Endothelial cell (in vitro differentiated cells): Measurements from ENCODE around the gene SMIM41. TPM values are rescaled to one million over a fixed set of nuclear protein-coding genes. Genes with fewer than 3 reads are reported as not detected.

Source experiments
- DNase-seq: peaks from one replicate; pipeline ENCODE4 v3.0.0; 2021; ENCODE audit warnings: low spot score
- H3K27ac Mint-ChIP-seq: one replicate; pipeline ENCODE4 v1.8.0; 2021; ENCODE audit warnings: mixed read lengths, inconsistent platforms; ENCODE audit not compliant: unreplicated experiment
- H3K27me3 Mint-ChIP-seq: one replicate; pipeline ENCODE4 v1.8.0; 2021; ENCODE audit warnings: mild to moderate bottlenecking, moderate library complexity, mixed read lengths, inconsistent platforms; ENCODE audit not compliant: unreplicated experiment
- H3K36me3 Mint-ChIP-seq: one replicate; pipeline ENCODE4 v1.8.0; 2021; ENCODE audit warnings: mild to moderate bottlenecking, low read depth, mixed read lengths, inconsistent platforms; ENCODE audit not compliant: unreplicated experiment
- H3K4me1 Mint-ChIP-seq: one replicate; pipeline ENCODE4 v1.8.0; 2021; ENCODE audit warnings: mild to moderate bottlenecking, mixed read lengths, inconsistent platforms; ENCODE audit not compliant: unreplicated experiment
- H3K4me3 Mint-ChIP-seq: one replicate; pipeline ENCODE4 v1.8.0; 2021; ENCODE audit warnings: mild to moderate bottlenecking, mixed read lengths, inconsistent platforms; ENCODE audit not compliant: unreplicated experiment
- H3K9me3 Mint-ChIP-seq: one replicate; pipeline ENCODE4 v1.8.0; 2021; ENCODE audit warnings: mixed read lengths, inconsistent platforms; ENCODE audit not compliant: unreplicated experiment
- total RNA-seq: library from RNA; stranded (reverse); fragmentation: NEBNext Ultra II Directional; extraction: Animal tissue kit (Norgen Biotek cat#: 25700); gene quantifications from one replicate; pipeline ENCODE4 v1.2.1, GENCODE V29; 2021; ENCODE audit not compliant: unreplicated experiment
- TF ChIP-seq, protein P1 (sequence below): fragments of 200-600 bp; sonication (generic); IDR thresholded peaks from one replicate; pipeline ENCODE4 v1.5.0; 2021; ENCODE audit warnings: antibody characterized with exemption; ENCODE audit not compliant: unreplicated experiment

SMIM41 gene
- total RNA-seq, 1 donor from 2014 or later: not detected

DNA sequence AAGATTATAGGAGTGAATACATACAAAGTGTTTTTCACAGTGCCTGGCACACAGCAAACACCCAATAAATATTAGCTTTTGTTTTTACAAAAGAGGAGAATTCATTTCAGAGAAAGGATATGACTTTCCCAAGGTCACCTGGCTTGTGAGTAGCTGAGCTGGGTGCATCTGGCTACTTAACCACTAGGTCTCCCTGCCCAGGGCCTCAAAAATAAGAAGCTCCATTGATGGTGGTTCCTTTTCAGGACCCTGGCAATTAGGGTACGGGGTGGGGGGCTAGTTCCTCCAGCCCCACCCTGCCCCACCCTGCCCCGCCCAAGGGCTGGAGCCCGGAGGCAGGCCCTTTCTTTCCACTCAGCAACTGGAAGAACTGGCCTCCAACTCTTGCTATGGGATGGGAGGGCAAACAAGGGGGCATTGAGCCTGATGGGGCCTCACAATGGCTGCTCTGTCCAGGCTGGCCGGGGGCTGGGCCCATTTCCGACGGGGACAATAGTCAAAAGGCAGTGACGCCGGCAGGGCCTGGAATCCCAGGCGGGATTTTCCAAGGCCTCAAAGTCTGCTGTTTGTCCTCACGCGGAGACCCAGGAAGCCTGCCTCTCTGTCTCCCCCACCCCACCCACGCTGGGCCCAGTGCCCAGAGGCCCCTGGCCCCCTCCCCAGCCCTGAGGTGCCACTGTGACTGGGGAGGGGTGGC, 17.9 kb upstream of the SMIM41 start:
- no peaks in the 10 kb centered on the region for H3K9me3 Mint-ChIP-seq
- no peak for DNase-seq
- no peak overlapping the region for H3K27ac Mint-ChIP-seq
- H3K4me1 Mint-ChIP-seq: peaks cover 3% of the 10 kb centered on the region
- TF ChIP-seq, protein P1, sequence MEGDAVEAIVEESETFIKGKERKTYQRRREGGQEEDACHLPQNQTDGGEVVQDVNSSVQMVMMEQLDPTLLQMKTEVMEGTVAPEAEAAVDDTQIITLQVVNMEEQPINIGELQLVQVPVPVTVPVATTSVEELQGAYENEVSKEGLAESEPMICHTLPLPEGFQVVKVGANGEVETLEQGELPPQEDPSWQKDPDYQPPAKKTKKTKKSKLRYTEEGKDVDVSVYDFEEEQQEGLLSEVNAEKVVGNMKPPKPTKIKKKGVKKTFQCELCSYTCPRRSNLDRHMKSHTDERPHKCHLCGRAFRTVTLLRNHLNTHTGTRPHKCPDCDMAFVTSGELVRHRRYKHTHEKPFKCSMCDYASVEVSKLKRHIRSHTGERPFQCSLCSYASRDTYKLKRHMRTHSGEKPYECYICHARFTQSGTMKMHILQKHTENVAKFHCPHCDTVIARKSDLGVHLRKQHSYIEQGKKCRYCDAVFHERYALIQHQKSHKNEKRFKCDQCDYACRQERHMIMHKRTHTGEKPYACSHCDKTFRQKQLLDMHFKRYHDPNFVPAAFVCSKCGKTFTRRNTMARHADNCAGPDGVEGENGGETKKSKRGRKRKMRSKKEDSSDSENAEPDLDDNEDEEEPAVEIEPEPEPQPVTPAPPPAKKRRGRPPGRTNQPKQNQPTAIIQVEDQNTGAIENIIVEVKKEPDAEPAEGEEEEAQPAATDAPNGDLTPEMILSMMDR: no peak
- H3K27me3 Mint-ChIP-seq: peaks cover 3% of the 10 kb centered on the region
- H3K4me3 Mint-ChIP-seq: no peak overlapping the region
- no peaks in the 10 kb centered on the region for H3K36me3 Mint-ChIP-seq

DNA sequence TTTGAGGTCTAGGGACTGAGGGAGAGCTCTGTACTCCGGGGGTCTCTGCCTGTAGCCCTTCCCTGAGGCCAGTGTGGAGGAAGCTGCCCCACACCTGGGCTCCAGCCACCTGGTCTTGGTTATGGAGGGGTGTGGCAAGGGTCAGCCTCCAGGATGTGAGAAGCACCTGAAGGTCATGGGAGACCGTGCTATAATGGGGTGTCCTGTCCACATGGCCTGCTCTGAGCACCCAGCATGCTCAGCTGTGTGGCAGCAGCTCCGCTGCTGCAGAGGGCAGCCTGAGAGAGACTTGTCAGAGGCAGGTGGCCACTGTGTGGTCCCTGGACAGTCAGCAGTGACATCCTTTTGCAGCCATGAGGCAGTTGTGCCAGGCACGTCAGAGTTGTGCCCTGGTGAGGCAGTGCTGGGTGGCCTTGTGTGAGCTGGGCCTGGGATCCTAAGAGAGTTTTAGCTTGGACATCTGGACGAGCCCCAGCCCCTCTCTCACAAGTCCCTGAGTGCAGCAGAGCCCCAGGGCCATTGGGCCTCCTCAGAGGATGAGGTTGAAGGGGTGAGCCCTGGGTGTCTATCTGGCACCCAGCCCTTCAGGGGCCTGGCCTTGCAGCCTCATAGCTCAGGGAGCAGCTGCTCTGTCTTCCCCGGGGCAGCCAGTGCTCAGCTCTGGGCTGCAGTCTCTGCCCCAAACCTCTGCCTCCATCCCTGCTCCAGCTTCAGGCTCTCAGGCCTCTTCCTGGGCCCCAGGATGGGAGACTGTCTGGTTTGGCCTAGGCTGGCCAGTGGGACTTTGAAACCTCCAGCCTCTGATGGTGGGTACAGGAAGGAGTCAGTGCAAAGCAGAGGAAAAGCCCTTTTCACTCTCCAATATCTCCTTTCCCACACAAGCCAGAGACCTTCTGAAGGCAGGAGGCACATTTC, 17.1 kb upstream of the SMIM41 start:
- Mint-ChIP-seq H3K9me3 (no peaks in the 10 kb centered on the region), H3K4me1 (peaks cover 3% of the 10 kb centered on the region), H3K27me3 (peaks cover 6% of the 10 kb centered on the region), H3K4me3 (no peak overlapping the region), H3K36me3 (no peaks in the 10 kb centered on the region), H3K27ac (no peak overlapping the region)
- TF ChIP-seq, protein P1: no peak
- DNase-seq: no peak

DNA sequence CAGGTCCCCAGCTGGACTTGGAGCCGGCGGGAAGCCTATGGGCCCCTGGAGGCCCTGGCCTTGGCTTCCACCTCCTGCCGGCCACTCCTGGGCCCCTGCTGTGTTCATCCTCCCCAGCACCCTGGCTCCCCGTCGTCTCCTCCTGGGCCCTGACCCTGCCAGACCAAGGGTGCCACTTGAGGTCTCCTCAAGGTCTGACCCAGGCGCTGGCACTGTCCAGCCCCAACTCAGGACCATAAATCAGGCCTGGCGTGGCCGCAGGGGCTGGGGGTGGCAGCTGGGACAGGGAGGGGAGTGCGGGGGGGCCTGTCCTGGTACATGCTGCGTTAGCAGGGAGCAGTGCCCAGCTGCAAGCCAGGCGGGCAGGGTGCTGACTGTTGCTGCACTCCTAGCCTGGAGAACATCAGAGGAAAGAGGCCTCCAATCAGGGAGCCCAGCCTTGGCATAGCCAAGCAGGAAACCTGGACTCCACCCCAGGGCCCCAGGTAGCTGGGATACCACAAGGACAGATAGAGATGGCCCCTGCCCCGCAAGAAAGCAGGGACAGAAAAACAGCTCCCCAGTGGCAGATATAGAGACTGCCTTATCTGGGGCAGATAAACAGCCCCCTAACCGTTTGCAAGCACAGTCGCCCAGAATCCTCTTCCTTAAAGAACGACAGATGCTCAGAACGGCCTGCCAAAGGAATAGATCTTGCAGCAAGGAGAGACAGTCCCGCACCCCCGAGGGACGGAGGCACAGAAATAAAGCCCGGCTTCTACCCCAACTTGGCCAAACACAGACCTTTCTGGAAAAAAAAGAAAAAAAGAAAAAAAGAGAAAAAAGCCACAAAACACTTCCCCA, 16.2 kb upstream of the SMIM41 start:
- H3K9me3 Mint-ChIP-seq: no peaks in the 10 kb centered on the region
- peaks cover 3% of the 10 kb centered on the region for H3K4me1 Mint-ChIP-seq
- H3K36me3 Mint-ChIP-seq: no peaks in the 10 kb centered on the region
- no peak for DNase-seq
- H3K27ac Mint-ChIP-seq: no peak overlapping the region
- TF ChIP-seq, protein P1: no peak
- H3K4me3 Mint-ChIP-seq: no peak overlapping the region
- peaks cover 6% of the 10 kb centered on the region for H3K27me3 Mint-ChIP-seq

DNA sequence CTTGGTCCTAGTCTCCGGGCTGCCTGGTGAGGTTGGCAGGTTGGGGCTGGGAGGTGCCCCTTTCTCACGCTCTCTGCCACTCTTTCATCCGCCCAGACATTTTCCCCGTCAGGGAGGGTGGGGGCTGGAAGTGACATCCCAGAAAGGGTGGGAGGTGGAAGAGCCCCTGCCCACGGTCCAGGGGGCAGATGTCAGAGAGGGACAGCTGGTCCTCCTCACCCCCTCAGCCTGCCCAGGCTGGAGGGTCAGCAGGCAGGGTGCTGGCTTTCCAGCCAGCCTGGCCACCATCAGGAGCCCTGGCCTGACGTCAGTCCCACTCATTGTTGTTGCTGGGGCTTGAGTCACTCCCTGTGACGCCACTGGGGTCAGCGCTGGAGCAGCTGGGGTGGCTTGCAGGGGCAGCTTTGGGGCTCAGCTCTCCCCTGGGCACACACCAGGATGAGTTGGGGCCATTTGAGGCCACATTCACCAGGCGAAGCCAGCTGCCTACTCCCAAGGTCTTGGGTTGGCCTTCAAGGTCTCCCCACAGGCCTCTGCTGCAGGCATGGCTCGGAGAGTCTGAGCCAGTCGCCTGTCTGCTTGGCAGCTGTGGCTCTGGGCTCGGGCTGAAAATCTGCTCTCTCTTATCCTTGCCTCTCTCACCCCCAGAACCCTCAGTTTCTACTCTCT, 15.4 kb upstream of the SMIM41 start:
- H3K27ac Mint-ChIP-seq: no peak overlapping the region
- no peak overlapping the region for H3K4me3 Mint-ChIP-seq
- H3K27me3 Mint-ChIP-seq: peaks cover 10% of the 10 kb centered on the region

More for the DNA sequence above, 15.4 kb upstream of the SMIM41 start:
- TF ChIP-seq, protein P1: no peak
- H3K4me1 Mint-ChIP-seq: peaks cover under 1% of the 10 kb centered on the region
- DNase-seq: no peak
- H3K36me3 Mint-ChIP-seq: no peaks in the 10 kb centered on the region
- H3K9me3 Mint-ChIP-seq: no peaks in the 10 kb centered on the region
